ENCODE measurements around the gene ZFPM1. TPM values are rescaled to one million over a fixed set of nuclear protein-coding genes. Genes with fewer than 3 reads are reported as not detected.

The ZFPM1 gene
- total RNA-seq, 1 donor from 2014 or later = 6.8 TPM

- no peaks in the 10 kb centered on the region for H3K36me3 Mint-ChIP-seq (ENCODE audit: low read depth, unreplicated experiment)
- H3K4me1 Mint-ChIP-seq (ENCODE audit: unreplicated experiment) = peaks cover 7% of the 10 kb centered on the region
- H3K9me3 Mint-ChIP-seq (ENCODE audit: unreplicated experiment) = no peaks in the 10 kb centered on the region
- H3K27ac Mint-ChIP-seq (ENCODE audit: unreplicated experiment) = no peak overlapping the region
- H3K4me3 Mint-ChIP-seq (ENCODE audit: unreplicated experiment) = no peak overlapping the region
- DNase-seq (ENCODE audit: low spot score) = no peak
- H3K27me3 Mint-ChIP-seq (ENCODE audit: unreplicated experiment) = no peaks in the 10 kb centered on the region
- TF ChIP-seq, protein P1, sequence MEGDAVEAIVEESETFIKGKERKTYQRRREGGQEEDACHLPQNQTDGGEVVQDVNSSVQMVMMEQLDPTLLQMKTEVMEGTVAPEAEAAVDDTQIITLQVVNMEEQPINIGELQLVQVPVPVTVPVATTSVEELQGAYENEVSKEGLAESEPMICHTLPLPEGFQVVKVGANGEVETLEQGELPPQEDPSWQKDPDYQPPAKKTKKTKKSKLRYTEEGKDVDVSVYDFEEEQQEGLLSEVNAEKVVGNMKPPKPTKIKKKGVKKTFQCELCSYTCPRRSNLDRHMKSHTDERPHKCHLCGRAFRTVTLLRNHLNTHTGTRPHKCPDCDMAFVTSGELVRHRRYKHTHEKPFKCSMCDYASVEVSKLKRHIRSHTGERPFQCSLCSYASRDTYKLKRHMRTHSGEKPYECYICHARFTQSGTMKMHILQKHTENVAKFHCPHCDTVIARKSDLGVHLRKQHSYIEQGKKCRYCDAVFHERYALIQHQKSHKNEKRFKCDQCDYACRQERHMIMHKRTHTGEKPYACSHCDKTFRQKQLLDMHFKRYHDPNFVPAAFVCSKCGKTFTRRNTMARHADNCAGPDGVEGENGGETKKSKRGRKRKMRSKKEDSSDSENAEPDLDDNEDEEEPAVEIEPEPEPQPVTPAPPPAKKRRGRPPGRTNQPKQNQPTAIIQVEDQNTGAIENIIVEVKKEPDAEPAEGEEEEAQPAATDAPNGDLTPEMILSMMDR (IDR thresholded peaks at IDR 0.05; ENCODE audit: unreplicated experiment) = no peak
These were observed 5.1 kb downstream of the ZFPM1 start for GRCh38 chr16:88458039-88458772.

DNA sequence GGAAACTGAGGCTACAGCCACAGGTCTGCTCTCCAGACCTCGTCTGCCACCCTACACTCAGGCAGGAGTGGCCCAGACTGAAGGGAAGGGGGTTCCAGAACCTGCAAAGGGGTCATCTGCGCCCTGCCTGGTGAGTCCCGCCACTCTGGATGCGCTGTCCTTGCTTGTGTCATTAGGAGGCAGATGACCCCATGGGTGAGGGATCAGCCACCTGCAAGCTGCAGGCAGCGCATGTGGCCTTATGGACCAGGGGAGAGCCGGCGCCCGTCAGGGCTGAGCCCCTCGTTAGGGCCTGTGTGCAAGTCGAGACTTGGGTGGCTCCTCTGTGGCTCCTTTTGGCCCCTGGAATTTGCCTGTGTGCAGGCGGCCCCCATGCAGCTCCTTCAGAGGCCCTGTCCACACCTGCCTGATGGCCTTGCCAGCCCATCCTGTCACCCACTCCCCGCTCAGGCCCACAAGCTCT lies 5.7 kb downstream of the ZFPM1 start:
- TF ChIP-seq, protein P1 (IDR thresholded peaks at IDR 0.05; ENCODE audit: unreplicated experiment) = no peak
- Mint-ChIP-seq H3K9me3 (ENCODE audit: unreplicated experiment) (no peaks in the 10 kb centered on the region), H3K4me3 (ENCODE audit: unreplicated experiment) (no peak overlapping the region), H3K36me3 (ENCODE audit: low read depth, unreplicated experiment) (no peaks in the 10 kb centered on the region), H3K27ac (ENCODE audit: unreplicated experiment) (no peak overlapping the region), H3K4me1 (ENCODE audit: unreplicated experiment) (peaks cover 7% of the 10 kb centered on the region), H3K27me3 (ENCODE audit: unreplicated experiment) (no peaks in the 10 kb centered on the region)
- no peak for DNase-seq (ENCODE audit: low spot score)

- Mint-ChIP-seq H3K27me3 (ENCODE audit: unreplicated experiment) (no peaks in the 10 kb centered on the region), H3K4me3 (ENCODE audit: unreplicated experiment) (no peak overlapping the region), H3K27ac (ENCODE audit: unreplicated experiment) (no peak overlapping the region), H3K36me3 (ENCODE audit: low read depth, unreplicated experiment) (no peaks in the 10 kb centered on the region), H3K4me1 (ENCODE audit: unreplicated experiment) (peaks cover 7% of the 10 kb centered on the region), H3K9me3 (ENCODE audit: unreplicated experiment) (no peaks in the 10 kb centered on the region)
- no peak for DNase-seq (ENCODE audit: low spot score)
- TF ChIP-seq, protein P1 (IDR thresholded peaks at IDR 0.05; ENCODE audit: unreplicated experiment) = no peak
These were observed 6.4 kb downstream of the ZFPM1 start for GRCh38 chr16:88459366-88460073.

- Mint-ChIP-seq H3K27ac (ENCODE audit: unreplicated experiment) (no peak overlapping the region), H3K4me3 (ENCODE audit: unreplicated experiment) (no peak overlapping the region), H3K9me3 (ENCODE audit: unreplicated experiment) (no peaks in the 10 kb centered on the region), H3K27me3 (ENCODE audit: unreplicated experiment) (no peaks in the 10 kb centered on the region), H3K4me1 (ENCODE audit: unreplicated experiment) (peaks cover 4% of the 10 kb centered on the region), H3K36me3 (ENCODE audit: low read depth, unreplicated experiment) (no peaks in the 10 kb centered on the region)
- TF ChIP-seq, protein P1 (IDR thresholded peaks at IDR 0.05; ENCODE audit: unreplicated experiment) = no peak
- no peak for DNase-seq (ENCODE audit: low spot score)
These were observed 7.6 kb downstream of the ZFPM1 start for GRCh38 chr16:88460496-88461330.
